Activated CD8-positive, alpha-beta T cell treated with anti-CD3 and anti-CD28 coated beads for 36 hours (primary cell): ENCODE data around the gene RECQL5. TPM values are rescaled to one million over a fixed set of nuclear protein-coding genes. Genes with fewer than 3 reads are reported as not detected.

ENCODE experiments used
- ATAC-seq: fragments of 200-7000 bp; cut with Tn5 transposase; one replicate; pipeline ENCODE4 v1.10.0; 2021; ENCODE audit warnings: mild to moderate bottlenecking, moderate library complexity
- CTCF ChIA-PET: fragments of 350-600 bp; sonication (Branson Sonifier 250); formaldehyde crosslinking; loops from one replicate; lab custom pipeline; 2021; ENCODE audit warnings: antibody characterized with exemption; lab: Charles Lee
- POLR2A ChIA-PET: fragments of 350-600 bp; sonication (Branson Sonifier 250); formaldehyde crosslinking; loops from one replicate; lab custom pipeline; 2021; ENCODE audit warnings: antibody characterized with exemption; lab: Charles Lee
- DNase-seq: peaks from one replicate; pipeline ENCODE4 v3.0.0-alpha.2; 2020
- H3K27ac Mint-ChIP-seq: one replicate; pipeline ENCODE4 v1.8.0; 2021; ENCODE audit warnings: mild to moderate bottlenecking, mixed read lengths
- H3K27me3 Mint-ChIP-seq: one replicate; pipeline ENCODE4 v1.8.0; 2021; ENCODE audit warnings: mixed read lengths
- H3K36me3 Mint-ChIP-seq: one replicate; pipeline ENCODE4 v1.8.0; 2021; ENCODE audit warnings: low read depth, mixed read lengths
- H3K4me1 Mint-ChIP-seq: one replicate; pipeline ENCODE4 v1.8.0; 2021; ENCODE audit warnings: low read depth, mixed read lengths
- H3K4me3 Mint-ChIP-seq: one replicate; pipeline ENCODE4 v1.8.0; 2021; ENCODE audit warnings: mild to moderate bottlenecking, moderate library complexity, mixed read lengths
- H3K9me3 Mint-ChIP-seq: one replicate; pipeline ENCODE4 v1.8.0; 2021; ENCODE audit warnings: mixed read lengths
- CTCF ChIP-seq: fragments of 200-600 bp; IDR thresholded peaks from one replicate; pipeline ENCODE4 v1.8.0; 2022; ENCODE audit warnings: antibody characterized with exemption, mild to moderate bottlenecking
- intact Hi-C: fragments of 100-400 bp; cut with micrococcal nuclease; formaldehyde crosslinking; loops from one replicate; pipeline ENCODE4 v1.10.0; 2022
- total RNA-seq, 2 experiments: library from RNA; stranded (reverse); gene quantifications; one replicate each; pipeline ENCODE4 v1.2.3, GENCODE V29; 2021

RECQL5 gene
- total RNA-seq, 2 experiments from 2014 or later: 33.3 to 34.2 TPM

DNA sequence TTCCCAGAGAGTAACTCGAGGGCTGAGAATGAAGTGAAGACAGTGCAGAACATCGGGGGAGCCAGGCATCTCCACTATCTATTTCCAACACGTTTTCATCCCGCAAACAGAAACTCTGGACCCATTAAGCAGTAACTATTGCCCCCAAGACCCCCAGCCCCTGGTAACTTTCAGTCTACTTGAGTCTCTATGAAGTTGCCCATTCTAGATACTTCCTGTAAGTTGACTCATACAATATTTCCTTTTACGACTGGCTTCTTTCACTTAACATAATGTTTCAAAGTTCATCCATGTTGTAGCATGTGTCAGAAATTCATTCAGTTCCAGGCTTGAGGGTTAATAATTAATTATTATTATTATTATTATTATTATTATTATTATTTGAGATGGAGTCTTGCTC lies 59.9 kb downstream of the RECQL5 start:
- intact Hi-C loops: no loop called here
- Mint-ChIP-seq H3K9me3 (no peaks in the 10 kb centered on the region), H3K4me1 (peaks cover 4% of the 10 kb centered on the region), H3K27ac (no peak overlapping the region), H3K4me3 (no peak overlapping the region), H3K36me3 (no peaks in the 10 kb centered on the region), H3K27me3 (no peaks in the 10 kb centered on the region)
- POLR2A ChIA-PET: interaction anchor here (1.0 kb wide), 1 partner anchor 170 kb away, joined by 3 read pairs; no protein-coding TSS in a partner anchor
- CTCF ChIA-PET: interaction anchor here (1.0 kb wide), 1 partner anchor 143 kb away, joined by 5 read pairs; no protein-coding TSS in a partner anchor
- no peak for TF ChIP-seq CTCF
- DNase-seq: no peak
- no peak for ATAC-seq

DNA sequence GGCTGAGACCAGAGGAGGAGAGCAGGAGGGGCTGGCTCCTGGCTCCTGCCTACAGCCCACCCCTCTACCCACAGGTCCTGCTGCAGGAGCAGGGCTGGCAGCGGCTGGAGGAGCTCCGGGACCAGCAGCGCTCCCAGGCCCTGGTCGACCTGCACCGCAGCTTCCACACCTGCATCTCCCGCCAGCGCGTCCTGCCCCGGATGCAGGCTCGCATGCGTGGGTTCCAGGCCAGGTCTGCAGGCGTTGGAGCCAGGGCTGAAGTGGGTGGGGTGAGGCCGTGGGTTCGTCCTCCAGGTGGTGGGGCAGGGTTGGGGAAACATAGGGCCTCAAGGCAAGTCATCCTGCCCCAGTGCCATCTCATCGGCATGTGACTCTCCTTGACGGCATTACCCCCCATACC lies 61.2 kb downstream of the RECQL5 start:
- Mint-ChIP-seq H3K36me3 (no peaks in the 10 kb centered on the region), H3K4me1 (peaks cover 4% of the 10 kb centered on the region), H3K4me3 (no peak overlapping the region), H3K27ac (no peak overlapping the region), H3K27me3 (no peaks in the 10 kb centered on the region), H3K9me3 (no peaks in the 10 kb centered on the region)
- CTCF ChIA-PET: interaction anchor here (1.2 kb wide), 1 partner anchor 142 kb away, joined by 4 read pairs; no protein-coding TSS in a partner anchor
- DNase-seq (no peak), ATAC-seq (no peak)
- intact Hi-C loops: no loop called here
- no peak for TF ChIP-seq CTCF
- POLR2A ChIA-PET: no interaction called here

GRCh38 chr17:75604034-75604695 lies 62.8 kb downstream of the RECQL5 start:
- ATAC-seq (no peak), DNase-seq (no peak)
- CTCF ChIA-PET: interaction anchor here (0.9 to 6.0 kb wide), 2 partner anchors 30 to 144 kb away, joined by 3 to 68 read pairs; no protein-coding TSS in a partner anchor
- TF ChIP-seq CTCF: no peak
- intact Hi-C loops: no loop called here
- H3K27me3 Mint-ChIP-seq: no peaks in the 10 kb centered on the region
- H3K4me1 Mint-ChIP-seq: peaks cover 4% of the 10 kb centered on the region
- no peaks in the 10 kb centered on the region for H3K9me3 Mint-ChIP-seq
- H3K27ac Mint-ChIP-seq: no peak overlapping the region
- no peaks in the 10 kb centered on the region for H3K36me3 Mint-ChIP-seq
- no peak overlapping the region for H3K4me3 Mint-ChIP-seq
- POLR2A ChIA-PET: no interaction called here

GRCh38 chr17:75603123-75603522 lies 63.8 kb downstream of the RECQL5 start:
- Mint-ChIP-seq H3K27ac (no peak overlapping the region), H3K27me3 (no peaks in the 10 kb centered on the region), H3K4me3 (no peak overlapping the region), H3K9me3 (no peaks in the 10 kb centered on the region), H3K36me3 (no peaks in the 10 kb centered on the region), H3K4me1 (peaks cover 4% of the 10 kb centered on the region)
- intact Hi-C loops: no loop called here
- CTCF ChIA-PET: interaction anchor here (1.1 to 6.0 kb wide), 5 partner anchors 18 to 145 kb away, joined by 3 to 68 read pairs (median 7); partner anchors contain the start of gene SMIM5
- DNase-seq: no peak
- POLR2A ChIA-PET: interaction anchor here (0.5 to 1.4 kb wide), 3 partner anchors 13 to 356 kb away, joined by 3 to 5 read pairs (median 4); no protein-coding TSS in a partner anchor
- no peak for ATAC-seq
- TF ChIP-seq CTCF: no peak

- TF ChIP-seq CTCF: no peak
- no peak for DNase-seq
- POLR2A ChIA-PET: interaction anchor here (0.5 to 1.4 kb wide), 4 partner anchors 13 to 356 kb away, joined by 3 to 5 read pairs (median 4); no protein-coding TSS in a partner anchor
- ATAC-seq: no peak
- Mint-ChIP-seq H3K4me3 (no peak overlapping the region), H3K27me3 (no peaks in the 10 kb centered on the region), H3K36me3 (no peaks in the 10 kb centered on the region), H3K4me1 (peaks cover 4% of the 10 kb centered on the region), H3K27ac (no peak overlapping the region), H3K9me3 (no peaks in the 10 kb centered on the region)
- intact Hi-C loops: no loop called here
- CTCF ChIA-PET: interaction anchor here (1.1 to 6.0 kb wide), 8 partner anchors 12 to 431 kb away, joined by 3 to 68 read pairs (median 5); partner anchors contain the start of gene SMIM5
These were observed 64.3 kb downstream of the RECQL5 start for GRCh38 chr17:75602644-75603043.
